Naive thymus-derived CD4-positive, alpha-beta T cell (primary cell): ENCODE results near the gene JPT2. TPM values are rescaled to one million over a fixed set of nuclear protein-coding genes. Genes with fewer than 3 reads are reported as not detected.
"Not testable (repeated sequence)": the region's sequence is repeated elsewhere in the genome, so short reads cannot be mapped to it uniquely, and the experiment has no call there.

ENCODE experiments used
- ATAC-seq: fragments of 150-1000 bp; cut with Tn5 transposase; 2 replicates; pipeline ENCODE4 v1.10.0; 2021; ENCODE audit warnings: mild to moderate bottlenecking, moderate library complexity
- CTCF ChIA-PET: fragments of 350-600 bp; sonication (Branson Sonifier 250); formaldehyde crosslinking; loops from one replicate; lab custom pipeline; 2021; ENCODE audit warnings: antibody characterized with exemption; lab: Charles Lee
- POLR2A ChIA-PET: fragments of 350-600 bp; sonication (Branson Sonifier 250); formaldehyde crosslinking; loops from one replicate; lab custom pipeline; 2021; ENCODE audit warnings: antibody characterized with exemption, inconsistent platforms; lab: Charles Lee
- DNase-seq, 9 donors: peaks; one replicate each; pipeline versions ENCODE4 v3.0.0 to v3.0.0-alpha.2; 2020 to 2022; ENCODE audit warnings: mixed read lengths in 1 of 9
- H3K27ac ChIP-seq: one replicate; pipeline ENCODE4 v1.7.0; 2013; ENCODE audit warnings: mild to moderate bottlenecking, low read depth, low read length, moderate library complexity
- H3K27me3 ChIP-seq, 2 donors: one replicate each; pipeline ENCODE4 v1.7.0; 2013; ENCODE audit warnings: low read length in 2 of 2, mild to moderate bottlenecking in 2 of 2, moderate library complexity in 2 of 2; ENCODE audit not compliant: control insufficient read depth in 2 of 2, insufficient read depth in 2 of 2
- H3K36me3 ChIP-seq, 3 experiments: 1 replicate in 2 of 3; 2 replicates in 1 of 3; pipeline ENCODE4 v1.7.0; 2013; ENCODE audit warnings: low read length in 3 of 3, mild to moderate bottlenecking in 3 of 3, moderate library complexity in 1 of 3; ENCODE audit not compliant: insufficient read depth in 3 of 3, control insufficient read depth in 2 of 3
- H3K4me1 ChIP-seq, 2 donors: one replicate each; pipeline ENCODE4 v1.7.0; 2013; ENCODE audit warnings: low read length in 2 of 2, mild to moderate bottlenecking in 2 of 2, moderate library complexity in 1 of 2; ENCODE audit not compliant: control insufficient read depth in 2 of 2, insufficient read depth in 2 of 2
- H3K4me3 ChIP-seq: 2 replicates; pipeline ENCODE4 v1.7.0; 2013; ENCODE audit warnings: mild to moderate bottlenecking, low read length
- H3K9me3 ChIP-seq, 3 experiments: 1 replicate in 2 of 3; 2 replicates in 1 of 3; pipeline ENCODE4 v1.7.0; 2013; ENCODE audit warnings: low read length in 3 of 3; ENCODE audit not compliant: control insufficient read depth in 2 of 3
- H3K27ac Mint-ChIP-seq, 9 donors: one replicate each; pipeline ENCODE4 v1.8.0; 2020 to 2022; ENCODE audit warnings: mixed read lengths in 9 of 9, mild to moderate bottlenecking in 8 of 9, moderate library complexity in 5 of 9, inconsistent platforms in 2 of 9
- H3K27me3 Mint-ChIP-seq, 5 donors: one replicate each; pipeline ENCODE4 v1.8.0; 2021 to 2022; ENCODE audit warnings: mixed read lengths in 5 of 5, mild to moderate bottlenecking in 1 of 5
- H3K36me3 Mint-ChIP-seq, 5 donors: one replicate each; pipeline ENCODE4 v1.8.0; 2020 to 2022; ENCODE audit warnings: mixed read lengths in 5 of 5, mild to moderate bottlenecking in 3 of 5, inconsistent platforms in 1 of 5
- H3K4me1 Mint-ChIP-seq, 7 donors: one replicate each; pipeline ENCODE4 v1.8.0; 2020 to 2022; ENCODE audit warnings: mixed read lengths in 7 of 7, mild to moderate bottlenecking in 3 of 7, inconsistent platforms in 1 of 7
- H3K4me3 Mint-ChIP-seq, 10 donors: one replicate each; pipeline ENCODE4 v1.8.0; 2020 to 2022; ENCODE audit warnings: mild to moderate bottlenecking in 10 of 10, mixed read lengths in 10 of 10, moderate library complexity in 6 of 10, inconsistent platforms in 2 of 10
- H3K9me3 Mint-ChIP-seq, 11 donors: one replicate each; pipeline ENCODE4 v1.8.0; 2020 to 2022; ENCODE audit warnings: mixed read lengths in 11 of 11, mild to moderate bottlenecking in 4 of 11, inconsistent platforms in 1 of 11, moderate library complexity in 1 of 11
- intact Hi-C, 2 donors: fragments of 100-400 bp; cut with micrococcal nuclease; formaldehyde crosslinking; loops; one replicate each; pipeline ENCODE4 v1.15.1; 2023
- polyA plus RNA-seq, 2 donors: library from polyadenylated mRNA; unstranded; fragments of 300-500 nt; fragmentation: Illumina TruSeq; gene quantifications; one replicate each; pipeline ENCODE4 v1.2.3, GENCODE V29; 2021
- total RNA-seq, 6 experiments: library from RNA in 5 of 6; stranded (reverse) in 5 of 6; gene quantifications; 1 replicate in 5 of 6; 2 replicates in 1 of 6; pipeline ENCODE4 v1.2.3 and lab custom pipeline; 2021 to 2026

The JPT2 gene
- total and polyA plus RNA-seq, 7 experiments from 2014 or later: 12.6 to 67.2 (median 17.5) TPM

GRCh38 chr16:1710811-1711507 is 32.9 kb downstream of the JPT2 start:
- ATAC-seq: no peak
- H3K4me3 ChIP-seq: no peak overlapping the region
- Mint-ChIP-seq H3K9me3 (no peaks in the 10 kb centered on the region), H3K4me3 (peak overlapping the region in 2 of 10 donors; percentile 10 to 61), H3K36me3 (peaks cover 0 to 2% (median 0%) of the 10 kb centered on the region in 5 donors), H3K4me1 (peaks cover 15 to 60% (median 40%) of the 10 kb centered on the region in 7 donors), H3K27me3 (no peaks in the 10 kb centered on the region), H3K27ac (peak overlapping the region in 3 of 9 donors; percentile 5 to 43 (median 37))
- intact Hi-C loops: no loop called here
- CTCF ChIA-PET: interaction anchor here (0.6 to 0.7 kb wide), 2 partner anchors 34 to 1553 kb away, joined by 3 to 4 read pairs; no protein-coding TSS in a partner anchor
- peaks cover 14 to 25% of the 10 kb centered on the region in 2 donors for H3K4me1 ChIP-seq
- DNase-seq: no peak
- H3K9me3 ChIP-seq: no peaks in the 10 kb centered on the region
- no peak overlapping the region for H3K27ac ChIP-seq
- no peaks in the 10 kb centered on the region for H3K27me3 ChIP-seq
- H3K36me3 ChIP-seq: peaks cover 0 to 19% (median 0%) of the 10 kb centered on the region in 3 experiments
- POLR2A ChIA-PET: interaction anchor here (0.6 to 1.0 kb wide), 2 partner anchors 8 to 748 kb away, joined by 3 read pairs; no protein-coding TSS in a partner anchor

DNA sequence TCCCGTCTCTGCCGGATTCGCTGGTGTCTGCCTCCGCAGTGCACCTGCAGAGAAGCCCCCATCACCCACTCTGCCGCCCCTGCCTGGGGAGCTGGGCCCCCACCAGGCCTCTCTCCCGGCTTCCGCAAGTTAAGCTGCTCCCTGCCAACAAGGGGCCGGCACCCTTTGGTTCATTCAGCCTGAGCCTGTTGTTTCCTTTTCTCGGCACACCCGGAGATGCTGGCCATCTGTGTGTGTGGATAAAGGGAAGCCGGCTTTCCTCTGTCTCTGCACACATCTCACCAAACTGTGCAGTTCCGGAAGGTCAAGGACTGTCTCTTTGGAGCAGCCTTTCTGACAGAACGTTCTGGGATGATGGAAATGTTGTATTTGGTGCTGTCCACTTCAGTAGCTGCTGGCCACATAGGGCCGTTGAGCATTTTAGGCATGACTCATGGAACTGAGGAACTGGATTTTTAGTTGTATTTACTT is 34.7 kb downstream of the JPT2 start:
- H3K4me1 ChIP-seq: peaks cover 13 to 15% of the 10 kb centered on the region in 2 donors
- no peak overlapping the region for H3K27ac Mint-ChIP-seq
- H3K27ac ChIP-seq: no peak overlapping the region
- ChIA-PET POLR2A (no interaction called here), CTCF (no interaction called here)
- no peak for DNase-seq
- no peak overlapping the region for H3K4me3 ChIP-seq
- H3K36me3 Mint-ChIP-seq: peaks cover 0 to 1% (median 0%) of the 10 kb centered on the region in 5 donors
- H3K27me3 Mint-ChIP-seq: no peaks in the 10 kb centered on the region
- no peaks in the 10 kb centered on the region for H3K9me3 ChIP-seq
- ATAC-seq: no peak
- H3K27me3 ChIP-seq: no peaks in the 10 kb centered on the region
- peaks cover 15 to 57% (median 36%) of the 10 kb centered on the region in 7 donors for H3K4me1 Mint-ChIP-seq
- peak overlapping the region in 1 of 10 donors; percentile 23 for H3K4me3 Mint-ChIP-seq
- no peaks in the 10 kb centered on the region for H3K9me3 Mint-ChIP-seq
- intact Hi-C loops: no loop called here
- peaks cover 0 to 20% (median 0%) of the 10 kb centered on the region in 3 experiments for H3K36me3 ChIP-seq

- intact Hi-C loops: no loop called here
- Mint-ChIP-seq H3K27ac (peak overlapping the region in 3 of 9 donors; percentile 32 to 71 (median 38)), H3K4me3 (no peak overlapping the region), H3K27me3 (no peaks in the 10 kb centered on the region), H3K4me1 (peaks cover 15 to 52% (median 32%) of the 10 kb centered on the region in 7 donors), H3K9me3 (no peaks in the 10 kb centered on the region), H3K36me3 (no peaks in the 10 kb centered on the region)
- peaks cover 8 to 10% of the 10 kb centered on the region in 2 donors for H3K4me1 ChIP-seq
- H3K36me3 ChIP-seq: peaks cover 0 to 20% (median 0%) of the 10 kb centered on the region in 3 experiments
- DNase-seq: no peak
- POLR2A ChIA-PET: no interaction called here
- H3K9me3 ChIP-seq: no peaks in the 10 kb centered on the region
- no peak for ATAC-seq
- no peak overlapping the region for H3K4me3 ChIP-seq
- CTCF ChIA-PET: no interaction called here
- no peak overlapping the region for H3K27ac ChIP-seq
- no peaks in the 10 kb centered on the region for H3K27me3 ChIP-seq
These were observed 35.3 kb downstream of the JPT2 start for GRCh38 chr16:1713331-1713730.

DNA sequence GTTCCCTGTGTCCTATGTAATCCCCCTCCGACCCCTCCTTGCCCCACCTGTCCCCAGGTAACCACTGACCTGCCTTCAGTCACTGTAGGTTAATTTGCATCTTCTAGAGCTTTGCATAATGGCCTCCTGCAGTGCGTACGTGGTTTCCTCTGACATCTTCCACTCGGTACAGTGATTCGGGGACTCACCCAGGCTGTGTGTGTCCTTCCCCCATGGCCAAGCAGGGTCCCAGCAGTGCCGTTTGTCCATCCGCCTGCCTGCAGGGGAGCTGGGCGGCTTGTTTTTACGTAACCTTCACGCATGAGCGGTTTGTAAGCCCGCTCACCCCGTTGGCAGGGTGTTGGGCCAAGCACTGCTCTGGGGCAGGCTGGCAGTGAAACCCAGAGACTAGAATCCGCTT is 35.9 kb downstream of the JPT2 start:
- H3K27ac Mint-ChIP-seq: peak overlapping the region in 1 of 9 donors; percentile 51
- no peaks in the 10 kb centered on the region for H3K27me3 Mint-ChIP-seq
- peaks cover 2 to 5% of the 10 kb centered on the region in 2 donors for H3K4me1 ChIP-seq
- no peak overlapping the region for H3K4me3 ChIP-seq
- peaks cover 0 to 20% (median 0%) of the 10 kb centered on the region in 3 experiments for H3K36me3 ChIP-seq
- no peaks in the 10 kb centered on the region for H3K9me3 Mint-ChIP-seq
- no peaks in the 10 kb centered on the region for H3K36me3 Mint-ChIP-seq
- no peak overlapping the region for H3K27ac ChIP-seq
- H3K4me1 Mint-ChIP-seq: peaks cover 10 to 50% (median 31%) of the 10 kb centered on the region in 7 donors
- intact Hi-C loops: no loop called here
- H3K4me3 Mint-ChIP-seq: peak overlapping the region in 1 of 10 donors; percentile 7
- CTCF ChIA-PET: no interaction called here
- no peak for DNase-seq
- POLR2A ChIA-PET: no interaction called here
- H3K9me3 ChIP-seq: no peaks in the 10 kb centered on the region
- no peaks in the 10 kb centered on the region for H3K27me3 ChIP-seq
- peak; percentile 66 for ATAC-seq

DNA sequence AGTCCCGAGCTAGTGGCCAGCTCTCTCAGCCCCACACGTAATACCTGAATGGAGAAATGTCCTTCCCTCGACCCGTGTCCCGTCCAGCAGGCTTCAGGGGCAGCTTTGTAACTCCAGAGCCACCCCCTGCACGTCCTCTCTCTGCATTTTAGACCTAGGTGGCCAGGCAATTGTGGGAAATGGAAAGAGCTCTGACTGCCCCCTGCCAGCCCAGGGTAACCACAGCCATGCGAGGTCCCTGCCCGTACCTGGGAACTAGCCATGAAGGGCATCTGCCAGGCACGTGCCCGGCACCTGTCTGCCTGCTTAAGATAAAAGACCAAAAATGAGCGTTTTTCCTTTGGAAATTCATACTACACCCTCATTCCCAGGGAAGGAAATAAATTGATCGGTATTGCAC is 37.1 kb downstream of the JPT2 start:
- peaks cover 0 to under 1% (median 0%) of the 10 kb centered on the region in 5 donors for H3K36me3 Mint-ChIP-seq
- peaks cover 15 to 50% (median 35%) of the 10 kb centered on the region in 7 donors for H3K4me1 Mint-ChIP-seq
- DNase-seq (no peak), ATAC-seq (no peak)
- H3K4me1 ChIP-seq: peaks cover 0 to 4% of the 10 kb centered on the region in 2 donors
- ChIA-PET CTCF (no interaction called here), POLR2A (no interaction called here)
- H3K27ac Mint-ChIP-seq: peak overlapping the region in 1 of 9 donors; percentile 70
- H3K4me3 ChIP-seq: no peak overlapping the region
- no peaks in the 10 kb centered on the region for H3K27me3 Mint-ChIP-seq
- H3K27ac ChIP-seq: no peak overlapping the region
- no peaks in the 10 kb centered on the region for H3K27me3 ChIP-seq
- no peak overlapping the region for H3K4me3 Mint-ChIP-seq
- H3K36me3 ChIP-seq: peaks cover 0 to 20% (median 0%) of the 10 kb centered on the region in 3 experiments
- H3K9me3 Mint-ChIP-seq: no peaks in the 10 kb centered on the region
- H3K9me3 ChIP-seq: no peaks in the 10 kb centered on the region
- intact Hi-C loops: no loop called here

DNA sequence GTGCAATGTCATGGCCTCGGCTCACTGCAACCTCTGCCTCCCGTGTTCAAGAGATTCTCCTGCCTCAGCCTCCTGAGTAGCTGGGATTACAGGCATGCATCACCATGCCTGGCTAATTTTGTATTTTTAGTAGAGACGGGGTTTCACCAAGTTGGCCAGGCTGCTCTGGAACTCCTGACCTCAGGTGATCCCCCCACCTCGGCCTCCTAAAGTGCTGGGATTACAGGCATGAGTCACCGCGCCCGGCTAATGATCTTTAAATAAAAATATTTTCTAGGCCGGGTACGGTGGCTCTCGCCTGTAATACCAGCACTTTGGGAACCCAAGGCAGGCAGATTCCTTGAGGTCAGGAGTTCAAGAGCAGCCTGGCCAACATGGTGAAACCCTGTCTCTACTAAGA is 40.2 kb downstream of the JPT2 start:
- POLR2A ChIA-PET: interaction anchor here (0.6 to 2.9 kb wide), 2 partner anchors 12 to 64 kb away, joined by 4 to 11 read pairs; partner anchors contain the start of genes MAPK8IP3 and NUBP2
- H3K9me3 ChIP-seq, ATAC-seq, H3K4me3 ChIP-seq, H3K36me3 Mint-ChIP-seq, H3K27ac ChIP-seq, intact Hi-C loops, H3K27me3 ChIP-seq, H3K9me3 Mint-ChIP-seq, H3K4me3 Mint-ChIP-seq, DNase-seq, CTCF ChIA-PET, H3K27me3 Mint-ChIP-seq: not testable (repeated sequence)
- Histone ChIP-seq H3K36me3 (peaks cover 0 to 13% (median 0%) of the 10 kb centered on the region in 3 experiments), H3K4me1 (peaks cover 10 to 21% of the 10 kb centered on the region in 2 donors)
- H3K27ac Mint-ChIP-seq: peak overlapping the region in 1 of 9 donors; percentile 67
- H3K4me1 Mint-ChIP-seq: peaks cover 24 to 56% (median 39%) of the 10 kb centered on the region in 7 donors
